WTC11 (cell line): Measurements from ENCODE around the gene BCAR3. TPM values are rescaled to one million over a fixed set of nuclear protein-coding genes. Genes with fewer than 3 reads are reported as not detected.
A peak's percentile ranks its signal among the peaks of the same experiment; 100 is the strongest.
"Not testable (repeated sequence)": the region's sequence is repeated elsewhere in the genome, so short reads cannot be mapped to it uniquely, and the experiment has no call there.

ENCODE experiments used
- ATAC-seq: fragments of 200-7000 bp; cut with Tn5 transposase; 2 replicates; pipeline ENCODE4 v1.10.0; 2021; ENCODE audit warnings: mild to moderate bottlenecking, moderate library complexity
- CTCF ChIA-PET: fragments of 300-600 bp; sonication (Branson Sonifier 250); formaldehyde crosslinking; loops from one replicate; lab custom pipeline; 2021; ENCODE audit warnings: antibody characterized with exemption; lab: Charles Lee
- POLR2A ChIA-PET: fragments of 350-600 bp; sonication (Branson Sonifier 250); formaldehyde crosslinking; loops from one replicate; lab custom pipeline; 2021; ENCODE audit warnings: antibody characterized with exemption; lab: Charles Lee
- DNase-seq: peaks from one replicate; pipeline ENCODE4 v3.0.0; 2021; ENCODE audit warnings: low spot score
- H3K27ac Mint-ChIP-seq: 2 replicates; pipeline ENCODE4 v1.8.0; 2021; ENCODE audit warnings: mixed read lengths
- H3K27me3 Mint-ChIP-seq: 2 replicates; pipeline ENCODE4 v1.8.0; 2021; ENCODE audit warnings: low read depth, mild to moderate bottlenecking, moderate library complexity, mixed read lengths
- H3K36me3 Mint-ChIP-seq: 2 replicates; pipeline ENCODE4 v1.8.0; 2021; ENCODE audit warnings: mixed read lengths
- H3K4me1 Mint-ChIP-seq: 2 replicates; pipeline ENCODE4 v1.8.0; 2022; ENCODE audit warnings: mixed read lengths
- H3K4me3 Mint-ChIP-seq: 2 replicates; pipeline ENCODE4 v1.8.0; 2021; ENCODE audit warnings: mild to moderate bottlenecking, moderate library complexity, mixed read lengths
- H3K9me3 Mint-ChIP-seq: 2 replicates; pipeline ENCODE4 v1.8.0; 2021; ENCODE audit warnings: mixed read lengths
- ELF4 ChIP-seq: sonication (generic); formaldehyde crosslinking; IDR thresholded peaks from 2 replicates; pipeline ENCODE4 v1.8.1; 2022; ENCODE audit warnings: low read depth, mild to moderate bottlenecking, moderate library complexity, missing genetic modification reagents
- IRF2 ChIP-seq: sonication (generic); formaldehyde crosslinking; IDR thresholded peaks from 2 replicates; pipeline ENCODE4 v1.8.0; 2022; ENCODE audit warnings: low read depth, missing genetic modification reagents, borderline replicate concordance
- NFE2L1 ChIP-seq: sonication (generic); formaldehyde crosslinking; IDR thresholded peaks from 2 replicates; pipeline ENCODE4 v1.8.1; 2023; ENCODE audit warnings: missing genetic modification reagents
- NR2C2 ChIP-seq: sonication (generic); formaldehyde crosslinking; IDR thresholded peaks from 2 replicates; pipeline ENCODE4 v1.8.0; 2022; ENCODE audit warnings: mild to moderate bottlenecking, missing genetic modification reagents
- PRRX2 ChIP-seq: fragments of 250-450 bp; sonication (Bioruptor Pico); IDR thresholded peaks from 2 replicates; pipeline ENCODE4 v1.8.0; 2021; ENCODE audit warnings: mild to moderate bottlenecking
- SOX15 ChIP-seq: fragments of 250-450 bp; sonication (Bioruptor Pico); IDR thresholded peaks from 2 replicates; pipeline ENCODE4 v1.9.0; 2021; ENCODE audit warnings: mild to moderate bottlenecking
- total RNA-seq: library from RNA; stranded (reverse); gene quantifications from 3 replicates; pipeline ENCODE4 v1.2.3, GENCODE V29; 2021
- TF ChIP-seq, protein P1 (sequence below): sonication (generic); formaldehyde crosslinking; IDR thresholded peaks from 2 replicates; pipeline ENCODE4 v1.8.0; 2022; ENCODE audit warnings: mild to moderate bottlenecking, missing genetic modification reagents
- TF ChIP-seq, protein P2 (sequence below): sonication (generic); formaldehyde crosslinking; IDR thresholded peaks from 2 replicates; pipeline ENCODE4 v1.8.0; 2022; ENCODE audit warnings: mild to moderate bottlenecking, missing genetic modification reagents
- TF ChIP-seq, protein P3 (sequence below): fragments of 250-450 bp; sonication (Bioruptor Pico); IDR thresholded peaks from 2 replicates; pipeline ENCODE4 v1.9.0; 2021; ENCODE audit warnings: mild to moderate bottlenecking
- TF ChIP-seq, protein P4 (sequence below): sonication (generic); formaldehyde crosslinking; IDR thresholded peaks from 2 replicates; pipeline ENCODE4 v1.8.1; 2022; ENCODE audit warnings: mild to moderate bottlenecking, moderate library complexity, missing genetic modification reagents
- TF ChIP-seq, protein P5 (sequence below): sonication (generic); formaldehyde crosslinking; IDR thresholded peaks from 2 replicates; pipeline ENCODE4 v1.8.0; 2022; ENCODE audit warnings: mild to moderate bottlenecking, missing genetic modification reagents

BCAR3 gene
- total RNA-seq, 1 experiment from 2014 or later, result 14.8 TPM

DNA sequence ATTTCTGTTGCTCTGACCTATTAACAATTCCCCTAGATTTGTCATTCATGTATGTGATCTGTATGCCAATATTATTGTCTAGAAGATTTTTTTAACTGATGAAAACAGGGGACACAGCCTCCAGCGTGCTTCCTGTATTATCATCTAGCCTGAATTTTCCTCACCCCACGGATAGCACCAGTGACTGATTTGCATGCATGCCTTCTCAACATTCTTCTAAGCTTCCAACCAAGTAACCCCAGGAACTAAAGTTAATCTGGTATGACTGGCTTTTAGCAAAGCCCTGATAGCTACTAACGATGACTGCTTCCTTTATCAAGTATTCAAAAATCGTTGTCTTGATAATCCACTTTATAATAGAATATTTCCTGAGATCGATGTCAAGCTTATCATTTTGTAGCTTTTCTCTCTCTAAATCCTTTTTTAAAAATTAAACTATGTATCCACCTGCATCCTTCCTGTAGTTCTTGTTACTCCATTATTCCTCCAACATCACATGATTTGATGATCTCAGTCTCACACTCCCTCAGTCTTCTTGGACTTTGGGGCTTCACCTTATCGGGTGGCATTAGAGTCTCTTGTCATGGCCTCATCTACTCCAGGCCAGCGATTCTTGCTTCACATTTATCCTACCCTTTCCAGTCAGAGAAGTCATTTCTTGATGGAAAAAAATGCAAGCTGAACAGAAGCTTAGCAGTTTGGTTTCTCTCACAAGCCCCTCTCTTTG is 19.0 kb downstream of the BCAR3 start:
- Mint-ChIP-seq H3K9me3 (peaks cover 4% of the 10 kb centered on the region; the same call in 1 of the 2 replicates), H3K4me1 (peaks cover 57% of the 10 kb centered on the region), H3K27ac (0 out of 2 replicates have a peak overlapping the region, but pooled peaks have one; percentile 39), H3K27me3 (no peaks in the 10 kb centered on the region), H3K4me3 (no peak overlapping the region), H3K36me3 (peaks cover 12% of the 10 kb centered on the region)
- POLR2A ChIA-PET, result no interaction called here
- CTCF ChIA-PET, result interaction anchor here (1.0 to 2.3 kb wide), 7 partner anchors 18 to 181 kb away, joined by 4 to 11 read pairs (median 4); partner anchors contain the start of gene BCAR3
- ATAC-seq (no peak), DNase-seq (no peak)
- TF ChIP-seq, protein P1, sequence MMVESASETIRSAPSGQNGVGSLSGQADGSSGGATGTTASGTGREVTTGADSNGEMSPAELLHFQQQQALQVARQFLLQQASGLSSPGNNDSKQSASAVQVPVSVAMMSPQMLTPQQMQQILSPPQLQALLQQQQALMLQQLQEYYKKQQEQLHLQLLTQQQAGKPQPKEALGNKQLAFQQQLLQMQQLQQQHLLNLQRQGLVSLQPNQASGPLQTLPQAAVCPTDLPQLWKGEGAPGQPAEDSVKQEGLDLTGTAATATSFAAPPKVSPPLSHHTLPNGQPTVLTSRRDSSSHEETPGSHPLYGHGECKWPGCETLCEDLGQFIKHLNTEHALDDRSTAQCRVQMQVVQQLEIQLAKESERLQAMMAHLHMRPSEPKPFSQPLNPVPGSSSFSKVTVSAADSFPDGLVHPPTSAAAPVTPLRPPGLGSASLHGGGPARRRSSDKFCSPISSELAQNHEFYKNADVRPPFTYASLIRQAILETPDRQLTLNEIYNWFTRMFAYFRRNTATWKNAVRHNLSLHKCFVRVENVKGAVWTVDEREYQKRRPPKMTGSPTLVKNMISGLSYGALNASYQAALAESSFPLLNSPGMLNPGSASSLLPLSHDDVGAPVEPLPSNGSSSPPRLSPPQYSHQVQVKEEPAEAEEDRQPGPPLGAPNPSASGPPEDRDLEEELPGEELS, result no peak
- TF ChIP-seq, protein P2, sequence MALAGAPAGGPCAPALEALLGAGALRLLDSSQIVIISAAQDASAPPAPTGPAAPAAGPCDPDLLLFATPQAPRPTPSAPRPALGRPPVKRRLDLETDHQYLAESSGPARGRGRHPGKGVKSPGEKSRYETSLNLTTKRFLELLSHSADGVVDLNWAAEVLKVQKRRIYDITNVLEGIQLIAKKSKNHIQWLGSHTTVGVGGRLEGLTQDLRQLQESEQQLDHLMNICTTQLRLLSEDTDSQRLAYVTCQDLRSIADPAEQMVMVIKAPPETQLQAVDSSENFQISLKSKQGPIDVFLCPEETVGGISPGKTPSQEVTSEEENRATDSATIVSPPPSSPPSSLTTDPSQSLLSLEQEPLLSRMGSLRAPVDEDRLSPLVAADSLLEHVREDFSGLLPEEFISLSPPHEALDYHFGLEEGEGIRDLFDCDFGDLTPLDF, result no peak
- TF ChIP-seq SOX15 (CRISPR knock-in tag), result no peak
- TF ChIP-seq, protein P3, sequence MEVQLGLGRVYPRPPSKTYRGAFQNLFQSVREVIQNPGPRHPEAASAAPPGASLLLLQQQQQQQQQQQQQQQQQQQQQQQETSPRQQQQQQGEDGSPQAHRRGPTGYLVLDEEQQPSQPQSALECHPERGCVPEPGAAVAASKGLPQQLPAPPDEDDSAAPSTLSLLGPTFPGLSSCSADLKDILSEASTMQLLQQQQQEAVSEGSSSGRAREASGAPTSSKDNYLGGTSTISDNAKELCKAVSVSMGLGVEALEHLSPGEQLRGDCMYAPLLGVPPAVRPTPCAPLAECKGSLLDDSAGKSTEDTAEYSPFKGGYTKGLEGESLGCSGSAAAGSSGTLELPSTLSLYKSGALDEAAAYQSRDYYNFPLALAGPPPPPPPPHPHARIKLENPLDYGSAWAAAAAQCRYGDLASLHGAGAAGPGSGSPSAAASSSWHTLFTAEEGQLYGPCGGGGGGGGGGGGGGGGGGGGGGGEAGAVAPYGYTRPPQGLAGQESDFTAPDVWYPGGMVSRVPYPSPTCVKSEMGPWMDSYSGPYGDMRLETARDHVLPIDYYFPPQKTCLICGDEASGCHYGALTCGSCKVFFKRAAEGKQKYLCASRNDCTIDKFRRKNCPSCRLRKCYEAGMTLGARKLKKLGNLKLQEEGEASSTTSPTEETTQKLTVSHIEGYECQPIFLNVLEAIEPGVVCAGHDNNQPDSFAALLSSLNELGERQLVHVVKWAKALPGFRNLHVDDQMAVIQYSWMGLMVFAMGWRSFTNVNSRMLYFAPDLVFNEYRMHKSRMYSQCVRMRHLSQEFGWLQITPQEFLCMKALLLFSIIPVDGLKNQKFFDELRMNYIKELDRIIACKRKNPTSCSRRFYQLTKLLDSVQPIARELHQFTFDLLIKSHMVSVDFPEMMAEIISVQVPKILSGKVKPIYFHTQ (CRISPR knock-in tag), result no peak
- TF ChIP-seq, protein P4, sequence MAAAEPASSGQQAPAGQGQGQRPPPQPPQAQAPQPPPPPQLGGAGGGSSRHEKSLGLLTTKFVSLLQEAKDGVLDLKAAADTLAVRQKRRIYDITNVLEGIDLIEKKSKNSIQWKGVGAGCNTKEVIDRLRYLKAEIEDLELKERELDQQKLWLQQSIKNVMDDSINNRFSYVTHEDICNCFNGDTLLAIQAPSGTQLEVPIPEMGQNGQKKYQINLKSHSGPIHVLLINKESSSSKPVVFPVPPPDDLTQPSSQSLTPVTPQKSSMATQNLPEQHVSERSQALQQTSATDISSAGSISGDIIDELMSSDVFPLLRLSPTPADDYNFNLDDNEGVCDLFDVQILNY, result no peak
- no peak for TF ChIP-seq NR2C2 (CRISPR knock-in tag)
- TF ChIP-seq PRRX2, result no peak
- TF ChIP-seq IRF2 (CRISPR knock-in tag), result no peak

DNA sequence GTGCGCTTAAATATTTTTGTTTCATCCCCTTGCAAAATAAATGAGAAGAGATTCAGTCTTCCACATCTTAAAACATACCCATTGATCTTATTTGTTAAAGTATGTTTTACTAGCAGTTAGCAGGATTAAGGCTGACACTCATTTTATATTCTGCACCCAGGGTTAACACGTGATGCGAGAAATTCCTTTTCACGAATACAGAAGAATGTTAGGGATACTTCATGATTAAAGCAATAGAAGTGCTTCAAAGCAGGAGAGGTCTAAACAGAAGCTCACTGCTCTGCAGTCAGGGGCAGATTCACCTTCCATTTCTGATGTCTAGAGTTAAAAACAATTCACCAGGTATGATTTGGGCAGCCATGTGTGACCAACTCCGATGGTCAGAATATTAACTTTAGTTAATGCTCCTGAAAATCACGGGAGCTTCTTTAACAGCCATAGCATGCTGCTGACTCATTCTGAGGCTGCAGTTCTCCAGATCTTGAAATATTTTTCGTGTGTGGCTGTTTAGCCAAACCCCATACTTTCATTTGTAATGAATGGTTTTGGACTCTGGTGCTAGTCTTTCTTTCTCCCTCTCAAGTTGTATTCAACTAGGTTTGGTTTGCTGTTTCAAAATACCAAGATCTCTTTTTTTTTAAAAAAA is 19.7 kb downstream of the BCAR3 start:
- H3K9me3 Mint-ChIP-seq, result peaks cover 4% of the 10 kb centered on the region; the same call in 1 of the 2 replicates
- ChIA-PET CTCF (interaction anchor here (1.0 to 2.3 kb wide), 7 partner anchors 17 to 182 kb away, joined by 4 to 11 read pairs (median 4); partner anchors contain the start of gene BCAR3), POLR2A (interaction anchor here (0.6 to 0.7 kb wide), 2 partner anchors 8 to 23 kb away, joined by 5 to 6 read pairs; no protein-coding TSS in a partner anchor)
- no peak for DNase-seq
- no peak overlapping the region for H3K4me3 Mint-ChIP-seq
- H3K36me3 Mint-ChIP-seq, result peaks cover 12% of the 10 kb centered on the region
- no peaks in the 10 kb centered on the region for H3K27me3 Mint-ChIP-seq
- TF ChIP-seq, protein P5, sequence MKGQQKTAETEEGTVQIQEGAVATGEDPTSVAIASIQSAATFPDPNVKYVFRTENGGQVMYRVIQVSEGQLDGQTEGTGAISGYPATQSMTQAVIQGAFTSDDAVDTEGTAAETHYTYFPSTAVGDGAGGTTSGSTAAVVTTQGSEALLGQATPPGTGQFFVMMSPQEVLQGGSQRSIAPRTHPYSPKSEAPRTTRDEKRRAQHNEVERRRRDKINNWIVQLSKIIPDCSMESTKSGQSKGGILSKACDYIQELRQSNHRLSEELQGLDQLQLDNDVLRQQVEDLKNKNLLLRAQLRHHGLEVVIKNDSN (CRISPR knock-in tag), result no peak
- TF ChIP-seq ELF4 (CRISPR knock-in tag) (no peak), NFE2L1 (CRISPR knock-in tag) (no peak)
- ATAC-seq, result no peak
- H3K27ac Mint-ChIP-seq, result peak overlapping the region; percentile 25
- H3K4me1 Mint-ChIP-seq, result peaks cover 51% of the 10 kb centered on the region

DNA sequence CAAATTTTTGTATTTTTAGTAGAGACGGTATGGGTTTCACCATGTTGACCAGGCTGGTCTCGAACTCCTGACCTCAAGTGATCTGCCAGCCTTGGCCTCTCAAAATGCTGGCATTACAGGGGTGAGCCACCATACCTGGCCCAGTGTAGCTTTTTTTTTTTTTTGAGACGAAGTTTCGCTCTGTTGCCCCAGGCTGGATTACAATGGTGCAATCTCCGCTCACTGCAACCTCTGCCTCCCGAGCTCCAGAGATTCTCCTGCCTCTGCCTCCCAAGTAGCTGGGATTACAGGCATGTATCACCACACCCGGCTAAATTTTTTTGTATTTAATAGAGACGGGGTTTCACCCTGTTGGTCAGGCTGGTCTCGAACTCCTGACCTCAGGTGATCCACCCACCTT is 20.3 kb downstream of the BCAR3 start:
- not testable (repeated sequence) for DNase-seq, ATAC-seq, H3K27ac Mint-ChIP-seq, H3K9me3 Mint-ChIP-seq, H3K4me3 Mint-ChIP-seq, H3K27me3 Mint-ChIP-seq
- CTCF ChIA-PET, result interaction anchor here (1.0 to 1.6 kb wide), 2 partner anchors 17 to 20 kb away, joined by 4 read pairs; partner anchors contain the start of gene BCAR3
- Mint-ChIP-seq H3K36me3 (peaks cover 12% of the 10 kb centered on the region), H3K4me1 (peaks cover 44% of the 10 kb centered on the region)
- POLR2A ChIA-PET, result interaction anchor here (0.6 to 0.7 kb wide), 2 partner anchors 8 to 23 kb away, joined by 5 to 6 read pairs; no protein-coding TSS in a partner anchor
